B cell (primary cell): Measurements from ENCODE around the gene ZC3H7B. TPM values are rescaled to one million over a fixed set of nuclear protein-coding genes. Genes with fewer than 3 reads are reported as not detected.

ENCODE experiments used
- ATAC-seq: fragments of 200-7000 bp; cut with Tn5 transposase; one replicate; pipeline ENCODE4 v1.10.0; 2021; ENCODE audit warnings: low read depth, mild to moderate bottlenecking, moderate number of reproducible peaks, moderate library complexity
- CTCF ChIA-PET: fragments of 350-600 bp; sonication (Branson Sonifier 250); formaldehyde crosslinking; loops from one replicate; lab custom pipeline; 2021; ENCODE audit warnings: antibody characterized with exemption, inconsistent platforms; lab: Charles Lee
- POLR2A ChIA-PET: fragments of 350-600 bp; sonication (Branson Sonifier 250); formaldehyde crosslinking; loops from one replicate; lab custom pipeline; 2021; ENCODE audit warnings: antibody characterized with exemption; lab: Charles Lee
- DNase-seq: peaks from one replicate; pipeline ENCODE4 v3.0.0; 2013
- H2AFZ ChIP-seq: 2 replicates; pipeline ENCODE4 v1.6.1; 2012; ENCODE audit warnings: mild to moderate bottlenecking, low read depth, low read length; ENCODE audit not compliant: insufficient read depth, poor library complexity, severe bottlenecking
- H3K27ac ChIP-seq, 2 donors: 1 replicate in 1 of 2; 2 replicates in 1 of 2; pipeline ENCODE4 v1.5.1; 2012 to 2013; ENCODE audit warnings: low read length in 2 of 2, mild to moderate bottlenecking in 2 of 2, moderate library complexity in 1 of 2
- H3K27me3 ChIP-seq, 4 experiments: fragments of 200-600 bp in 1 of 4; sonication (generic) in 1 of 4; replicated peaks in 1 of 4; 1 replicate in 2 of 4; 2 replicates in 2 of 4; pipeline versions ENCODE4 v1.6.1 to v1.7.0; 2013 to 2016; ENCODE audit warnings: low read length in 3 of 4, mild to moderate bottlenecking in 2 of 4, mixed read lengths in 1 of 4, moderate library complexity in 1 of 4; ENCODE audit not compliant: insufficient read depth in 4 of 4, control insufficient read depth in 3 of 4; ENCODE audit errors: control extremely low read depth in 1 of 4
- H3K36me3 ChIP-seq, 2 experiments: replicated peaks in 1 of 2; 1 replicate in 1 of 2; 2 replicates in 1 of 2; pipeline versions ENCODE4 v1.6.1 to v1.7.1; 2013; ENCODE audit warnings: low read length in 1 of 2; ENCODE audit not compliant: insufficient read depth in 2 of 2, control insufficient read depth in 1 of 2; ENCODE audit errors: control extremely low read depth in 1 of 2, extremely low read depth in 1 of 2
- H3K4me1 ChIP-seq, 2 donors: fragments of 200-600 bp in 1 of 2; sonication (generic) in 1 of 2; 1 replicate in 1 of 2; 2 replicates in 1 of 2; pipeline versions ENCODE4 v1.5.1 to v1.6.1; 2013 to 2017; ENCODE audit warnings: low read length in 2 of 2; ENCODE audit not compliant: control insufficient read depth in 2 of 2, insufficient read depth in 2 of 2
- H3K4me2 ChIP-seq: replicated peaks from 2 replicates; pipeline ENCODE3; 2012; ENCODE audit warnings: mild to moderate bottlenecking, low read depth, low read length; ENCODE audit not compliant: poor library complexity, severe bottlenecking
- H3K4me3 ChIP-seq, 5 experiments: fragments of 200-600 bp in 1 of 5; sonication (generic) in 1 of 5; 1 replicate in 3 of 5; 2 replicates in 2 of 5; pipeline versions ENCODE4 v1.5.1 to v1.7.0; 2011 to 2016; ENCODE audit warnings: low read length in 4 of 5, mild to moderate bottlenecking in 4 of 5, low read depth in 2 of 5, control low read depth in 1 of 5, moderate library complexity in 1 of 5; ENCODE audit not compliant: insufficient read depth in 1 of 5; ENCODE audit errors: control extremely low read depth in 1 of 5, extremely low read depth in 1 of 5
- H3K79me2 ChIP-seq: fragments of 200-600 bp; sonication (generic); one replicate; pipeline ENCODE4 v1.6.0; 2016; ENCODE audit warnings: low read length; ENCODE audit not compliant: control insufficient read depth, insufficient read depth
- H3K9ac ChIP-seq: fragments of 200-600 bp; sonication (generic); 2 replicates; pipeline ENCODE4 v1.6.1; 2017; ENCODE audit warnings: mild to moderate bottlenecking, low read length, moderate library complexity
- H3K9me3 ChIP-seq, 3 donors: one replicate each; pipeline versions ENCODE4 v1.6.1 to v1.7.1; 2013; ENCODE audit warnings: low read length in 2 of 3; ENCODE audit not compliant: control insufficient read depth in 2 of 3, insufficient read depth in 1 of 3; ENCODE audit errors: control extremely low read depth in 1 of 3
- H4K20me1 ChIP-seq: 2 replicates; pipeline ENCODE4 v1.6.0; 2012; ENCODE audit warnings: mild to moderate bottlenecking, low read length; ENCODE audit not compliant: insufficient read depth, control insufficient read depth, poor library complexity, severe bottlenecking
- H3K27ac Mint-ChIP-seq: one replicate; pipeline ENCODE4 v1.8.0; 2021; ENCODE audit warnings: mixed read lengths
- H3K27me3 Mint-ChIP-seq: one replicate; pipeline ENCODE4 v1.8.0; 2021; ENCODE audit warnings: mixed read lengths
- H3K4me1 Mint-ChIP-seq: one replicate; pipeline ENCODE4 v1.8.0; 2021; ENCODE audit warnings: mixed read lengths
- H3K4me3 Mint-ChIP-seq: one replicate; pipeline ENCODE4 v1.8.0; 2021; ENCODE audit warnings: mixed read lengths
- H3K9me3 Mint-ChIP-seq: one replicate; pipeline ENCODE4 v1.8.0; 2022; ENCODE audit warnings: mixed read lengths; ENCODE audit not compliant: insufficient read depth
- EZH2 ChIP-seq: IDR thresholded peaks from 2 replicates; pipeline ENCODE4 v1.6.1; 2012; ENCODE audit warnings: borderline replicate concordance, low read depth, mild to moderate bottlenecking, moderate library complexity, low read length; ENCODE audit not compliant: insufficient read depth, poor library complexity, severe bottlenecking
- whole genome bisulfite sequencing: methylation state at CpG from one replicate; pipeline ENCODE4 v1.1.5; 2013; ENCODE audit warnings: missing lambda C conversion rate; ENCODE audit not compliant: insufficient coverage; 5-methylcytosine and 5-hydroxymethylcytosine counted together
- intact Hi-C: fragments of 100-400 bp; cut with micrococcal nuclease; formaldehyde crosslinking; loops from one replicate; pipeline ENCODE4 v1.10.0; 2022
- polyA plus RNA-seq: library from polyadenylated mRNA; depleted of rRNA; stranded (reverse); fragments of >200 nt; gene quantifications from 2 replicates; pipeline ENCODE4 v1.2.3, GENCODE V29; 2012
- total RNA-seq, 2 donors: library from RNA; stranded (reverse); fragments of 120-200 nt in 1 of 2; gene quantifications; 1 replicate in 1 of 2; 2 replicates in 1 of 2; pipeline versions ENCODE4 v1.2.3 to v1.2.4, GENCODE V29; 2013 to 2022
- TF ChIP-seq, protein P1 (sequence below): fragments of 200-600 bp; IDR thresholded peaks from one replicate; pipeline ENCODE4 v1.8.0; 2022; ENCODE audit warnings: antibody characterized with exemption, mild to moderate bottlenecking

Gene ZC3H7B
- total and polyA plus RNA-seq, 2 donors (not counting 1 experiment from before 2014, with no cell fraction given) = 29.8 to 41.9 TPM

DNA sequence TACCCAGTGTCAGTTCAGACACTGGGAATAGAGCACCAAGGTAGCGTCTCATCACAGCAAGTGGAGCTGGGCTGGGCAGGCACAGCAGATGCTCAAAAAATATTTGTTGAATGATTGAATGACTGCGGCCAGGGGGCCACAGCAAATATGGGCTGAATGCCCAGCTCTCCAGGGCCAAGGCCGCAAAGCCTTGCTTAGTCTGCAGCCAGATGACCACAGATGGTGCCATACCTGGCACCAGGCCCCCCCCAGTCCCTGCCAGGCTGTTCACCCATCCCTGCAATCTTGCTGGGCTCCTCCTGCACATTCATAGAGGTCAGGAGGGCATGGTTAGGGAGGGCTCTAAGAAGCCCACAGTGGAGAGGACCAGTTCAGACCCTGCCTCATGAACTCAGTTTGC, 32.9 kb downstream of the ZC3H7B start:
- H3K79me2 ChIP-seq = no peaks in the 10 kb centered on the region
- TF ChIP-seq, protein P1, sequence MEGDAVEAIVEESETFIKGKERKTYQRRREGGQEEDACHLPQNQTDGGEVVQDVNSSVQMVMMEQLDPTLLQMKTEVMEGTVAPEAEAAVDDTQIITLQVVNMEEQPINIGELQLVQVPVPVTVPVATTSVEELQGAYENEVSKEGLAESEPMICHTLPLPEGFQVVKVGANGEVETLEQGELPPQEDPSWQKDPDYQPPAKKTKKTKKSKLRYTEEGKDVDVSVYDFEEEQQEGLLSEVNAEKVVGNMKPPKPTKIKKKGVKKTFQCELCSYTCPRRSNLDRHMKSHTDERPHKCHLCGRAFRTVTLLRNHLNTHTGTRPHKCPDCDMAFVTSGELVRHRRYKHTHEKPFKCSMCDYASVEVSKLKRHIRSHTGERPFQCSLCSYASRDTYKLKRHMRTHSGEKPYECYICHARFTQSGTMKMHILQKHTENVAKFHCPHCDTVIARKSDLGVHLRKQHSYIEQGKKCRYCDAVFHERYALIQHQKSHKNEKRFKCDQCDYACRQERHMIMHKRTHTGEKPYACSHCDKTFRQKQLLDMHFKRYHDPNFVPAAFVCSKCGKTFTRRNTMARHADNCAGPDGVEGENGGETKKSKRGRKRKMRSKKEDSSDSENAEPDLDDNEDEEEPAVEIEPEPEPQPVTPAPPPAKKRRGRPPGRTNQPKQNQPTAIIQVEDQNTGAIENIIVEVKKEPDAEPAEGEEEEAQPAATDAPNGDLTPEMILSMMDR = no peak
- no peak for TF ChIP-seq EZH2
- intact Hi-C loops = no loop called here
- no peaks in the 10 kb centered on the region for H3K4me1 Mint-ChIP-seq
- no peaks in the 10 kb centered on the region for H3K27me3 Mint-ChIP-seq
- no peaks in the 10 kb centered on the region for H3K9me3 ChIP-seq
- H4K20me1 ChIP-seq = no peaks in the 10 kb centered on the region
- no peaks in the 10 kb centered on the region for H3K27me3 ChIP-seq
- no peak overlapping the region for H3K4me3 Mint-ChIP-seq
- ATAC-seq = no peak
- H3K36me3 ChIP-seq = peaks cover 0 to 59% of the 10 kb centered on the region in 2 experiments
- no peaks in the 10 kb centered on the region for H3K4me1 ChIP-seq
- H2AFZ ChIP-seq = no peak overlapping the region
- ChIA-PET POLR2A (no interaction called here), CTCF (no interaction called here)
- no peak overlapping the region for H3K27ac Mint-ChIP-seq
- no peak overlapping the region for H3K9ac ChIP-seq
- H3K4me3 ChIP-seq = no peak overlapping the region
- WGBS = 96% methylated on average over 3 of the region's 3 CpGs
- H3K4me2 ChIP-seq = no peak overlapping the region
- H3K27ac ChIP-seq = no peak overlapping the region
- DNase-seq = no peak
- no peaks in the 10 kb centered on the region for H3K9me3 Mint-ChIP-seq

DNA sequence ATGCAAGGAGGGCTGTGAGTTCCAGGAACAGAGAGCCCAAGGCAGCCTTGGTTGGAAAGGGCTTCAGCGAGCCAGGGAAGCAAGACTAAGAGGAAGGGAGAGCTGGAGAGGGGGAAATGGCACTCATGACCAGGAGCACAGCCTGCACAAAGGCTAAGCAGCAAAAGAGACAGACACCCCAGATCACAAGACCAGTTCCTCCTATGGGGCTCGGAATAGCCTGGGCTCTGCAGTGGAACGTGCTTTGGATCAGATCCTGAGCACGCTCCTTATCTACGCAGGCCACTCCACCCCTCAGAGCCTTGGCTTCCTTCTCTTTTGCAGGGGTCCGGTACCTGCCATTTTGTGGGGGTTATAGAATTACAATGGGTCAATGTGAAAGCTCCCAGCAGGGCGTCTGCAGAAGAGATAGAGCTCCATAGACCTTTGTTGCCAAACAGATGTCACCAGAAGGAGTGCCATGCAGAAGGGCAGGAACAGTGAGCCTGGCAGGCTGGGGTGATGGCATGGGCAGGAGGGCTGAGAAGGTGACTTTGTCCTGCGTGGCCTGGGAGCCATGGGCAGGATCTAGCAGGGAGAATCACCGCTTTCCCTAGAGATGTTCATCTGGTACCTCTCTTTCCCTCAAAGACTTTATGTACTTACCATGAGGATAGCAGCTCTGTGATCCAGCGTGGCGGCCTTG, 33.8 kb downstream of the ZC3H7B start:
- WGBS = 94% methylated on average over 8 of the region's 11 CpGs
- no peaks in the 10 kb centered on the region for H3K4me1 Mint-ChIP-seq
- ChIA-PET CTCF (no interaction called here), POLR2A (no interaction called here)
- no peak overlapping the region for H3K4me3 ChIP-seq
- no peak overlapping the region for H3K9ac ChIP-seq
- TF ChIP-seq, protein P1 = no peak
- TF ChIP-seq EZH2 = no peak
- DNase-seq (no peak), ATAC-seq (no peak)
- H3K9me3 ChIP-seq = no peaks in the 10 kb centered on the region
- H3K27me3 ChIP-seq = no peaks in the 10 kb centered on the region
- no peak overlapping the region for H3K27ac Mint-ChIP-seq
- no peaks in the 10 kb centered on the region for H3K9me3 Mint-ChIP-seq
- no peaks in the 10 kb centered on the region for H3K4me1 ChIP-seq
- H3K79me2 ChIP-seq = no peaks in the 10 kb centered on the region
- H3K4me2 ChIP-seq = no peak overlapping the region
- no peak overlapping the region for H3K4me3 Mint-ChIP-seq
- H3K36me3 ChIP-seq = peaks cover 0 to 57% of the 10 kb centered on the region in 2 experiments
- intact Hi-C loops = no loop called here
- H3K27me3 Mint-ChIP-seq = no peaks in the 10 kb centered on the region
- H4K20me1 ChIP-seq = no peaks in the 10 kb centered on the region
- no peak overlapping the region for H3K27ac ChIP-seq
- H2AFZ ChIP-seq = no peak overlapping the region
